ENCODE results near the gene PLEKHF1.

Gene PLEKHF1

GRCh38 chr19:29676586-29676985 is 11.3 kb downstream of the PLEKHF1 start:
- Mint-ChIP-seq H3K4me1 (ENCODE audit: low read depth) (peaks cover 80% of the 10 kb centered on the region), H3K36me3 (ENCODE audit: low read depth) (peaks cover 24% of the 10 kb centered on the region), H3K9me3 (no peaks in the 10 kb centered on the region), H3K27me3 (no peaks in the 10 kb centered on the region), H3K27ac (peak overlapping the region; percentile 55), H3K4me3 (no peak overlapping the region)

GRCh38 chr19:29677001-29677817 is 11.9 kb downstream of the PLEKHF1 start:
- H3K27ac Mint-ChIP-seq: peak overlapping the region; percentile 55
- H3K9me3 Mint-ChIP-seq: no peaks in the 10 kb centered on the region
- peaks cover 77% of the 10 kb centered on the region for H3K4me1 Mint-ChIP-seq (ENCODE audit: low read depth)
- no peaks in the 10 kb centered on the region for H3K27me3 Mint-ChIP-seq
- no peak overlapping the region for H3K4me3 Mint-ChIP-seq
- peaks cover 19% of the 10 kb centered on the region for H3K36me3 Mint-ChIP-seq (ENCODE audit: low read depth)

- Mint-ChIP-seq H3K36me3 (ENCODE audit: low read depth) (peaks cover 15% of the 10 kb centered on the region), H3K4me1 (ENCODE audit: low read depth) (peaks cover 71% of the 10 kb centered on the region), H3K27me3 (no peaks in the 10 kb centered on the region), H3K27ac (no peak overlapping the region), H3K4me3 (no peak overlapping the region), H3K9me3 (no peaks in the 10 kb centered on the region)
Observed at GRCh38 chr19:29678484-29679106, 13.3 kb downstream of the PLEKHF1 start.

- Mint-ChIP-seq H3K27me3 (no peaks in the 10 kb centered on the region), H3K4me1 (ENCODE audit: low read depth) (peaks cover 69% of the 10 kb centered on the region), H3K9me3 (no peaks in the 10 kb centered on the region), H3K4me3 (peak overlapping the region; percentile 30), H3K27ac (peak overlapping the region; percentile 78), H3K36me3 (ENCODE audit: low read depth) (peaks cover 15% of the 10 kb centered on the region)
Observed at GRCh38 chr19:29679598-29680210, 14.4 kb downstream of the PLEKHF1 start.

- Mint-ChIP-seq H3K27ac (peak overlapping the region; percentile 89), H3K27me3 (no peaks in the 10 kb centered on the region), H3K4me3 (peak overlapping the region; percentile 63), H3K36me3 (ENCODE audit: low read depth) (peaks cover 12% of the 10 kb centered on the region), H3K4me1 (ENCODE audit: low read depth) (peaks cover 70% of the 10 kb centered on the region), H3K9me3 (no peaks in the 10 kb centered on the region)
Observed at GRCh38 chr19:29680447-29680846, 15.2 kb downstream of the PLEKHF1 start.

- Mint-ChIP-seq H3K4me1 (ENCODE audit: low read depth) (peaks cover 65% of the 10 kb centered on the region), H3K9me3 (no peaks in the 10 kb centered on the region), H3K27me3 (no peaks in the 10 kb centered on the region), H3K36me3 (ENCODE audit: low read depth) (peaks cover 8% of the 10 kb centered on the region), H3K4me3 (peak overlapping the region; percentile 63), H3K27ac (peak overlapping the region; percentile 89)
Observed at GRCh38 chr19:29680937-29681336, 15.7 kb downstream of the PLEKHF1 start.

GRCh38 chr19:29681422-29682235 is 16.4 kb downstream of the PLEKHF1 start:
- peaks cover 62% of the 10 kb centered on the region for H3K4me1 Mint-ChIP-seq (ENCODE audit: low read depth)
- peak overlapping the region; percentile 89 for H3K27ac Mint-ChIP-seq

GRCh38 chr19:29682236-29682895 is 17.1 kb downstream of the PLEKHF1 start:
- Mint-ChIP-seq H3K27me3 (no peaks in the 10 kb centered on the region), H3K36me3 (ENCODE audit: low read depth) (no peaks in the 10 kb centered on the region), H3K27ac (no peak overlapping the region), H3K4me1 (ENCODE audit: low read depth) (peaks cover 61% of the 10 kb centered on the region), H3K9me3 (no peaks in the 10 kb centered on the region), H3K4me3 (no peak overlapping the region)

More at GRCh38 chr19:29681422-29682235, 16.4 kb downstream of the PLEKHF1 start:
- peak overlapping the region; percentile 63 for H3K4me3 Mint-ChIP-seq
- no peaks in the 10 kb centered on the region for H3K27me3 Mint-ChIP-seq
- H3K36me3 Mint-ChIP-seq (ENCODE audit: low read depth): peaks cover 1% of the 10 kb centered on the region
- H3K9me3 Mint-ChIP-seq: no peaks in the 10 kb centered on the region

GRCh38 chr19:29683009-29683408 is 17.7 kb downstream of the PLEKHF1 start:
- Mint-ChIP-seq H3K9me3 (no peaks in the 10 kb centered on the region), H3K4me3 (no peak overlapping the region), H3K36me3 (ENCODE audit: low read depth) (no peaks in the 10 kb centered on the region), H3K27ac (peak overlapping the region; percentile 22), H3K27me3 (no peaks in the 10 kb centered on the region), H3K4me1 (ENCODE audit: low read depth) (peaks cover 63% of the 10 kb centered on the region)

GRCh38 chr19:29685326-29685725 is 20.1 kb downstream of the PLEKHF1 start:
- H3K4me3 Mint-ChIP-seq: no peak overlapping the region
- H3K4me1 Mint-ChIP-seq (ENCODE audit: low read depth): peaks cover 64% of the 10 kb centered on the region
- peaks cover 5% of the 10 kb centered on the region for H3K9me3 Mint-ChIP-seq
- H3K27ac Mint-ChIP-seq: no peak overlapping the region
- H3K36me3 Mint-ChIP-seq (ENCODE audit: low read depth): peaks cover 6% of the 10 kb centered on the region
- no peaks in the 10 kb centered on the region for H3K27me3 Mint-ChIP-seq

GRCh38 chr19:29686285-29686805 is 21.1 kb downstream of the PLEKHF1 start:
- H3K36me3 Mint-ChIP-seq (ENCODE audit: low read depth): peaks cover 9% of the 10 kb centered on the region
- peaks cover 5% of the 10 kb centered on the region for H3K9me3 Mint-ChIP-seq
- peaks cover 63% of the 10 kb centered on the region for H3K4me1 Mint-ChIP-seq (ENCODE audit: low read depth)
- no peak overlapping the region for H3K4me3 Mint-ChIP-seq
- no peaks in the 10 kb centered on the region for H3K27me3 Mint-ChIP-seq
- H3K27ac Mint-ChIP-seq: peak overlapping the region; percentile 0

- Mint-ChIP-seq H3K27ac (peak overlapping the region; percentile 85), H3K9me3 (peaks cover 5% of the 10 kb centered on the region), H3K4me1 (ENCODE audit: low read depth) (peaks cover 57% of the 10 kb centered on the region), H3K4me3 (peak overlapping the region; percentile 44), H3K27me3 (no peaks in the 10 kb centered on the region), H3K36me3 (ENCODE audit: low read depth) (peaks cover 9% of the 10 kb centered on the region)
Observed at GRCh38 chr19:29687244-29687896, 22.1 kb downstream of the PLEKHF1 start.

- Mint-ChIP-seq H3K4me3 (peak overlapping the region; percentile 44), H3K27me3 (no peaks in the 10 kb centered on the region), H3K9me3 (peaks cover 5% of the 10 kb centered on the region), H3K27ac (peak overlapping the region; percentile 85), H3K4me1 (ENCODE audit: low read depth) (peaks cover 54% of the 10 kb centered on the region), H3K36me3 (ENCODE audit: low read depth) (peaks cover 9% of the 10 kb centered on the region)
Observed at GRCh38 chr19:29687897-29688728, 22.9 kb downstream of the PLEKHF1 start.
